Activated CD4-positive, alpha-beta T cell treated with anti-CD3 and anti-CD28 coated beads for 1 hour (primary cell): Measurements from ENCODE around the gene WFDC2.

Source experiments
- DNase-seq: peaks from one replicate; pipeline ENCODE4 v3.0.0-alpha.2; 2020

The WFDC2 gene

GRCh38 chr20:45469336-45470261 is at the start of gene WFDC2:
Gene WFDC2 (plus strand): TSS chr20:45469753. CDS start chr20:45469782, 29 bp downstream.
- DNase-seq = no peak

GRCh38 chr20:45420125-45420524 is 49.4 kb upstream of the WFDC2 start:
- DNase-seq = no peak

DNA sequence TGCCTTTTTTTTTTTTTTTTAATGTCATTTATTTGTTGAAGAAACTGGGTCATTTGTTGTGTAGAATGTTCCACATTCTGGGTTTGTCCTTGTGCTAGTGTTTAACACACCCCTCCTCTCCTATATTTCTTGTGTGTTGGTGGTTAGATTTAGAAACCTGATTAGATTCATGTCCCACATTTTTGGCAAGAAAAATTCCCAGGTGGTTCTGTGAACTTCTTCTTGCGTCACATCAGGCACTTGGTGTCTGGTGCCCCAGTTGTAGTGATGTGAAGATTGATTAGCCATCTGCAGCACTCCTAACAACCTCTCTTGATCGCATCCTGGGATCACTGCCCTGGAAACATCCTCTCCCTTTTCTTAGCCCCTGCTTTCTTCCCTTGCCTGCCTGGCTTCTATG is 45.9 kb upstream of the WFDC2 start:
- DNase-seq = no peak

GRCh38 chr20:45425561-45425960 is 44.0 kb upstream of the WFDC2 start:
- DNase-seq = no peak

- no peak for DNase-seq
Observed at GRCh38 chr20:45426320-45427016, 43.1 kb upstream of the WFDC2 start.

GRCh38 chr20:45427236-45428149 is 42.1 kb upstream of the WFDC2 start:
- DNase-seq = no peak

DNA sequence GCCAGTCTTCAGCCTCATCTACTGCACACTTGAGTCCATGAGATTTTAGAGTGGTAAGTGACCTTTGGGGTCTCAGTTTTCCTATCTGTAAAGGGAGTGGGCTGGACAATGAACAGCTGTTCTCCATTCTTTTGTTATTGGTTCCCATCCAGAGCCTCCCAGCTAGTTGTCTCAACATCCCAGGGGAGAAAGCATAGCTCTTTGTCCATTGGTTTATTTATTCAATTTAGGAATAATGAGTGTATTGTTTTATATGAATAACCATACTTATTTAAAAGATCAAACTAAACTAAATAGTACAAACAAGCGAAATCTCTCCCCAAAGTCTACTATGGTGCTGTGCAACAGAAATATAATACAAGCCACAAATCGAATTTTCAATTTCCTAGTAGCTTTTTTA is 39.9 kb upstream of the WFDC2 start:
- no peak for DNase-seq

DNA sequence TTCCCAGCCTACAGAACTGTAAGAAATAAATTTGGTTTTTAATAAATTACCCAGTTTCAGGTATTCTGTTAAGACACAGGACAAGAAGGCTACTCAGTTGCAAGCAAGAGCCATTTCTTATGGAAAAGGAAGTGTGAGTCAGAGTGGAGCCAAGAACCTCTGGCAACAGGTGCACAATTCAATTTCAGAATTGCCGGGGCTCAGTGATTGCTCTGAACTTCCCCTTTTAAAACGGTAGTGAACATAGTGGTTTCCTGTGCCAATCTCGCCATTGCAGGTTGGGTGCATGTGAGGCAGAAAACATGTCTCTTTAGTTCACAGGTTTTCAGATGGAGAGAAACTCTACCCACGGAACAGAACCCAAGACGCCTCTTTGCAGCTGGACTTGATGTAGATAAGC is 37.3 kb upstream of the WFDC2 start:
- no peak for DNase-seq

GRCh38 chr20:45433316-45433715 is 36.2 kb upstream of the WFDC2 start:
- no peak for DNase-seq

- DNase-seq = no peak
Observed at GRCh38 chr20:45433976-45434375, 35.6 kb upstream of the WFDC2 start.

DNA sequence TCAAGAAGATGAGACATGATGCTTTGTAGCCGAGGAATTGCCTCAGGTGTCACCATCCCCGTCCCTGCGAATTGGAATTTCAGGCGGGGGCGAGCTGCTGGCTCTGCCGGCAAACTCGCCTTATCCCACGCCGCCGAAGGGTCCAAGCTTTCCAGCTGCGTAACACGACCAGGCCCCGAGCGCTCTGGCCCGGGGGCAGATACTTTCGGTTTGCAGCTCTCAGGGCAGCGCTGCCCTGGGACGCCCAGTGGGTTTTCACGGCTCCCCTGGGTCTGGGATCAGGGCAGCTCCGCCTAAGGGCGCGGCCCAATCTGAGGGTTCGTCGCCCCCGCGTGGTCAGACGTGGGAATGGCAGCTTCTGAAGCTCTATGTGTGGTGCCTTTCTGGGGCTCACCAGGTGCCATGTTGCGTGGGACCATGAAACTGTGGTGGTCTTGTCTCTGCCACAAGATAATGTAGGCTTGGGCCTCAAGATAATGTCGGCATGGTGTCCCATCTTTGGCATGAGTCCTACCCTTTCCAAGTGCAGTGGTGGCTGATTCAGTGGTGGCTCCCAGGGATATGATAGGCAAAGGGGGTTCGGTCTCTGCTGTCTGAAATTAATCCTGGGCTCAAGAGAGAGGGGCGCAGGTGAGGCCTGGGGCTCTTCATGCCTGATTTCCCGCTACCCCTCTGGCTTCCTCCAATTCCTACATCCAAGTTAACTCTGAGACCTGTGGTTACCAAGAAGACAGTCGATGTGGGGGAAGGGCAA is 32.6 kb upstream of the WFDC2 start:
- DNase-seq = peak; percentile 82

DNA sequence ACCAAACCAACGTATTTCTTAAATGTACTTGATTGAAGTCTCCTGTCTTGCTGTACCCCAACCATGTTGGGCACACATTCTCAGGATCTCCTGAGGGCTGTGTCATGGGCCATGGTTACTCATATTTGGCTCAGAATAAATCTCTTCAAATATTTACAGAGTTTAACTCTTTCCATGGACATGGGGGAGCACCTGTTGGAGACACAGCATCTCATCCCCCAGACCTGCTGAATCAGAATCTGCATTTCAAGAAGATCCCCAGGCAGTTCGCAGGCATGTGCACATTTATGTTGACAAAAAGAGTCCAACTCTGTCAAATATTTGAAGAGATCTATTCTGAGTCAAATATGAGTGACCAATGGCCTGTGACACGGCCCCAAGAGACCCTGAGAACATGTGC is 29.1 kb upstream of the WFDC2 start:
- no peak for DNase-seq

DNA sequence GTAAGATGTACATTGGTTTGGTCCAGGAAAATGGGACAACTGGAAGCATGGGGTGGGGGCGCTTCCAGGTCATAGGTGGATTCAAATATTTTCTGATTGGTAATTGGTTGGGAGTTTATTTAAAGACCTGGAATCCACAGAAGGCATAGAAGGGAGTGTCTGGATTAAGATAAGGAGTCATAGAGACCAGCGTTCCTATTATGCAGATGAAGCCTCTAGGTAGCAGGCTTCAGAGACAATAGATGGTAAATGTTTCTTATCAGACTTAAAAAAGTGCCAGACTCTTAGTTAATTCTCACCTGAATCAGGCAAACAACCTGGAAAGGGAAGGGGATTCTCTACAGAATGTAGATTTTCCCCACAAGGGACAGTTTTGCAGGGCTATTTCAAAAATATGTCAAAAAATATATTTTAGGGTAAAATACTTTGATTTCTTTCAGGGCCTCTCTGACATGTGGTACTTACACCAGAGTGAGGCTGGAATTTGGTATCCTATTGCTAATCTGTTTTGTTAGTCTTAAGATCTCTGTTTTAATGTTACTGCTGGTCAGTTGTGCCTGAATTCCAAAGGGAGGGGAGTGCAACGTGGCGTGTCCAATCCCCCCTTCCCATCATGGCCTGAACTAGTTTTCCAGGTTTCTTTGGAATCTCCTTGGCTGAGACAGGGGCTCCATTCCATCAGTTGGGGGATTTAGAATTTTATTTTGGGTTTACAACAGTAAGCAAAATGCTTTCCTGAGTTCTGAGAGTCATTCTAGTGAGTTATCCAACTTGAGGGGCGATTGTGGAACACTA is 28.5 kb upstream of the WFDC2 start:
- DNase-seq = no peak

GRCh38 chr20:45441746-45442145 is 27.8 kb upstream of the WFDC2 start:
- DNase-seq = no peak

- no peak for DNase-seq
Observed at GRCh38 chr20:45444050-45444449, 25.5 kb upstream of the WFDC2 start.

DNA sequence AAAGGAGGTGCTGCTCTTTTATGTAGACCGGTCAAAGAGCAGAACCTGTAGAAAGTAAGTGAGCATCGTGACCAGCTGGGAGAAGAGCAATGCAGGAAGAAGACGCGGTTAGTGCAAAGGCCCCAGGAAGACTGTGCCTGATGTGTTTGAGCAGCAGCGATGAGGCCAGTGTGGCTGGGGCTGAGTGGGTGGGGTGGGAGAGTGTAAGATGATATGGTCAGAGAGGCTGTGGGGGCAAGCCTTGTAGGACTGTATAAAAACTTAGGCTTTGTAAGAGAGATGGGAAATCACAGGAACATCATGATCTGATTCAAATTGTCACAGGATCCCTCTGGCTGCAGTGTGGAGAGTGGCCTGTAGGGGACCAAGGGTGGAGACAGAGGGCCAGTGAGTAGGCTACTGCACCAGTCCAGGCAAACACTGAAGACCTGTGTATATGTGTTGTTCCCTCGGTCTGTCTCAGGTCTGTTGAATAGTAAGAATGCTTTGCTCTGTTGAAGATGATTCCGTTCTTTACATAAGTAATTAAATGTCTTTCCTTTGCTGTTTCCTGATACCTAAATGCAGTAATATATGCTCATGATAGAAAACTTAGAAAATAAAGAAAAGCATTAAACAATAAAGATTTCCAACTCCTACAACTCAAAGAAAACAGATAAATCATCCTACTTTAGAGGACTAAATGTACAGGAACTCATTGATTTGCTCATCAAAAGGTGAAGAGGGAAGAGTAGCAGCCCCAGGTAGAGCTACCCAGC is 23.6 kb upstream of the WFDC2 start:
- no peak for DNase-seq

DNA sequence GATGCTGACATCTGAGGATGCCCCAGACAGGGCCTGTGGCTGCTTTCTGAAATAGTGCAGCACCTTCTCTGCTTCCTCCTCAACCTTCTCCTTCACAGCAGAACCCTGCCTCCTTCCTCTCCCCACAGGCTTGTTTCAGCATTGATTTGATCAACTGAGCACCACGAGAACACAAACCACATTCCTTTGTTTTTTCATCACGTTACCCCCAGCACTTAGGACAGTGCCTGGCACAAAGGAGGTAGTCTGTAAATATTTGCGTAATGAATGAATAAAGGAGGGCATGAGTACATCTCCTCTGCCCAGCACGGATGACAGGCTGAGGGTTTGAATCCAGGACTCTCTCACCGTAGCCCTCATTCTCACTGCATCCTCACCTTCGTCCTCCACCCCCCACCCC is 21.3 kb upstream of the WFDC2 start:
- DNase-seq = no peak

DNA sequence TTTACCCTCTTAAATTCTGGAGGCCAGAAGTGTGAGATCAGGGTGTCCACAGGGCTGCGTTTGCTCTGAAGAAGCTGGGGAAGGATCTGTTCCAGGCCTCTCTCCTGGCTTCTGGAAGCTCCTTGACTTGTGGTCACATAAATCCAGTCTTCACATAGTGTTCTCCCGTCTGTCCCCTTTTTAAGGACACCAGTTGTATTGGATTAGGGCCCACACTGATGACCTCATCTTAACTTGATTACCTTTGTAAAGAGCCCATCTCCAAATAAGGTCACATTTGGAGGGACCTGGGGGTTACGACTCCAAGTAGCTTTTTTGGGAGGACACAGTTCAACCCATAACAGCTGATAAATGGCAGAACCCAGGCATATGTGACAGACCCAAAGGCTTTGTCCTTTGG is 20.0 kb upstream of the WFDC2 start:
- no peak for DNase-seq

DNA sequence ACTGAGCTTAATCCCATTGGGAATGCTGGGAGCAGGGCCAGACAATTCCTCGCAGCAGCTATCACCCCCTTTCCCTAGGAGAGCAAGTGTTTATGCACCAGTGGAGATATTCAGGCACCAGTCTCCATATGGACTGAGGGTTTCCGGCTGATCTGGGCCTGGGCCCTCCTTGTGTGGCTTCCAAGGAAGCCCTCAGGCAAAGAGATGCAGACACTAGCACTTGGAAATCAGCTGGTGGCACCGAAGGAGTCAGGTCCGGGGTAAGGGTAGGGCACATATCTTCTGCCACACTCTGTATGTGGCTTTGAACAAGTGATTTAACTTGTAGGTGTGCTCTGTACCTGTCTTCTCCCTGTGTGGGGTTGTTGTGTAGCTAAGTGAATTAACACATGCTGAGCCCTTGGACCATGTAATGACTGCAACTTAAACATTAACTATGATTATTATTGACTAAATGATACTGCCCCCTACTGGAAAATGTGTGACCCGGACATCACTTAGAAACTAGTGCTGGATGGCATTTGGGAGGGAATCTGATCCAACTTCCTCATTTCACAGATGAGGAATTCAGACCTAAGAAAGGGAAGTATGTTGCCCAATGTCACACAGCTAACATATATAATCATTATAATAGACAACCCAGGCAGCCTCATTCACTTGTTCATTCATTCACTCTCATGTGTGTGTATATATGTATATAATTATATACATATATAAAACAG is 19.3 kb upstream of the WFDC2 start:
- no peak for DNase-seq

DNA sequence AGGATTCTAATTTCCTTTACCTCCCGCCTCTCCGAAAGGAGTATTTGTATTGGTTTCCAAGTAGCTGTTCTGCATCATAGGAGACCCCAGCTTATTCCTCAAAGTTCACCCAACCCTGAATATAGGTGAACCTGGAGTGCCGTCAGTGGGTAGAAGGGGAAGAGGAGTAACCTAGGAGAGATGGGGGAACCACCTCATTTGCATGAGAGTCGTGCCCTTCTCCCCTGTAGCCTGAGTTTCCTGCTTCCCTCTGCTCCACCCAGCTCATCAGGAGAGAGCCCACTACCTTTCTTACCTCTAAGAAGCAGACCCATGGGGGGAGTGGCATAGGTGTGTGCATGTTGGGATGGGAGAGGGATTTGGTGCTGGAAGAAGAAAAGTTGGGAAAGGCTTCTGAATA is 17.3 kb upstream of the WFDC2 start:
- DNase-seq = no peak
